ENCODE data around the gene RPS6KA4. TPM values are rescaled to one million over a fixed set of nuclear protein-coding genes. Genes with fewer than 3 reads are reported as not detected.

The RPS6KA4 gene
- total RNA-seq, 1 donor from 2014 or later, result 39.3 TPM

GRCh38 chr11:64357446-64357845 lies 1.5 kb upstream of the RPS6KA4 start:
- no peak overlapping the region for H3K4me3 ChIP-seq
- H3K27ac ChIP-seq, result peak overlapping the region; percentile 91
- intact Hi-C loops (cut with DNase I), result no loop called here
- peaks cover 0 to 16% of the 10 kb centered on the region in 2 donors for H3K36me3 ChIP-seq
- peaks cover 42% of the 10 kb centered on the region for H3K4me1 ChIP-seq
- no peaks in the 10 kb centered on the region for H3K9me3 ChIP-seq
- TF ChIP-seq POLR2AphosphoS5 (IDR thresholded peaks at IDR 0.05; ENCODE audit: insufficient read depth in 1 of 2, low read depth in 1 of 2) (no peak), POLR2A (IDR thresholded peaks at IDR 0.05) (no peak), CTCF (IDR thresholded peaks at IDR 0.05) (no peak)
- DNase-seq (ENCODE audit: extremely low spot score in 2 of 2), result no peak
- no peaks in the 10 kb centered on the region for H3K27me3 ChIP-seq

GRCh38 chr11:64357904-64358535 lies 942 bp upstream of the RPS6KA4 start:
- no peaks in the 10 kb centered on the region for H3K27me3 ChIP-seq
- H3K4me1 ChIP-seq, result peaks cover 42% of the 10 kb centered on the region
- TF ChIP-seq POLR2A (IDR thresholded peaks at IDR 0.05), result no peak
- no peak for TF ChIP-seq CTCF (IDR thresholded peaks at IDR 0.05)
- no peak for TF ChIP-seq POLR2AphosphoS5 (IDR thresholded peaks at IDR 0.05; ENCODE audit: insufficient read depth in 1 of 2, low read depth in 1 of 2)
- peaks cover 0 to 22% of the 10 kb centered on the region in 2 donors for H3K36me3 ChIP-seq
- intact Hi-C loops (cut with DNase I), result no loop called here
- no peaks in the 10 kb centered on the region for H3K9me3 ChIP-seq
- H3K4me3 ChIP-seq, result peak overlapping the region; percentile 70 to 94
- no peak for DNase-seq (ENCODE audit: extremely low spot score in 2 of 2)
- peak overlapping the region; percentile 91 for H3K27ac ChIP-seq

GRCh38 chr11:64358536-64358906 lies 441 bp upstream of the RPS6KA4 start:
- Histone ChIP-seq H3K4me3 (peak overlapping the region; percentile 70 to 94), H3K36me3 (peaks cover 0 to 27% of the 10 kb centered on the region in 2 donors), H3K27ac (peak overlapping the region; percentile 91), H3K27me3 (no peaks in the 10 kb centered on the region), H3K9me3 (no peaks in the 10 kb centered on the region), H3K4me1 (peaks cover 42% of the 10 kb centered on the region)
- no peak for DNase-seq (ENCODE audit: extremely low spot score in 2 of 2)
- intact Hi-C loops (cut with DNase I), result no loop called here
- TF ChIP-seq CTCF (IDR thresholded peaks at IDR 0.05) (no peak), POLR2A (IDR thresholded peaks at IDR 0.05) (no peak), POLR2AphosphoS5 (IDR thresholded peaks at IDR 0.05; ENCODE audit: insufficient read depth in 1 of 2, low read depth in 1 of 2) (no peak)

- intact Hi-C loops (cut with DNase I), result no loop called here
- peaks cover 0 to 37% of the 10 kb centered on the region in 2 donors for H3K36me3 ChIP-seq
- H3K27ac ChIP-seq, result peak overlapping the region; percentile 91
- TF ChIP-seq POLR2A (IDR thresholded peaks at IDR 0.05), result no peak
- H3K9me3 ChIP-seq, result no peaks in the 10 kb centered on the region
- DNase-seq (ENCODE audit: extremely low spot score in 2 of 2), result no peak
- no peaks in the 10 kb centered on the region for H3K27me3 ChIP-seq
- peaks cover 39% of the 10 kb centered on the region for H3K4me1 ChIP-seq
- H3K4me3 ChIP-seq, result peak overlapping the region; percentile 70 to 94
These were observed 917 bp downstream of the RPS6KA4 start for GRCh38 chr11:64359712-64360445.

- no peak for TF ChIP-seq POLR2AphosphoS5 (IDR thresholded peaks at IDR 0.05; ENCODE audit: insufficient read depth in 1 of 2, low read depth in 1 of 2)
- no peak for TF ChIP-seq POLR2A (IDR thresholded peaks at IDR 0.05)
- TF ChIP-seq CTCF (IDR thresholded peaks at IDR 0.05), result no peak
- Histone ChIP-seq H3K27me3 (no peaks in the 10 kb centered on the region), H3K9me3 (no peaks in the 10 kb centered on the region), H3K4me1 (peaks cover 32% of the 10 kb centered on the region), H3K27ac (no peak overlapping the region), H3K36me3 (peaks cover 0 to 43% of the 10 kb centered on the region in 2 donors), H3K4me3 (no peak overlapping the region)
- DNase-seq (ENCODE audit: extremely low spot score in 2 of 2), result no peak
- intact Hi-C loops (cut with DNase I), result no loop called here
These were observed 1.5 kb downstream of the RPS6KA4 start for GRCh38 chr11:64360448-64360921.

Measured in vagina (tissue), 2 donors.